Measurements from ENCODE around the gene CAB39. TPM values are rescaled to one million over a fixed set of nuclear protein-coding genes. Genes with fewer than 3 reads are reported as not detected.
"Not testable (repeated sequence)": the region's sequence is repeated elsewhere in the genome, so short reads cannot be mapped to it uniquely, and the experiment has no call there.

The CAB39 gene
- polyA plus RNA-seq, 1 donor (not counting 4 experiments of a cell fraction or from before 2014, with no cell fraction given), result 120 TPM

GRCh38 chr2:230697676-230698075, 15.0 kb upstream of the CAB39 start:
- dilution Hi-C loops (cut with MboI; ENCODE audit: extremely low pct_ligation_motif_present, low sequenced_read_pairs), result no loop called here
- Histone ChIP-seq H3K4me2 (ENCODE audit: control insufficient read depth, extremely low read depth, insufficient read depth, low read depth, low read length) (no peak overlapping the region), H3K4me3 (ENCODE audit: control insufficient read depth in 2 of 3, extremely low read depth in 1 of 3, insufficient read depth in 2 of 3, low read depth in 1 of 3, low read length in 3 of 3) (no peak overlapping the region), H3K36me3 (ENCODE audit: control insufficient read depth in 2 of 2, extremely low read depth in 1 of 2, insufficient read depth in 2 of 2, low read length in 2 of 2) (no peaks in the 10 kb centered on the region), H3K27me3 (ENCODE audit: control insufficient read depth, extremely low read depth, insufficient read depth, low read length) (no peaks in the 10 kb centered on the region), H2AFZ (ENCODE audit: control insufficient read depth, low read length) (no peak overlapping the region), H3K9me3 (ENCODE audit: control insufficient read depth, low read depth, low read length) (no peaks in the 10 kb centered on the region), H3K79me2 (ENCODE audit: control insufficient read depth, insufficient read depth, low read length) (no peaks in the 10 kb centered on the region), H4K20me1 (ENCODE audit: control insufficient read depth, extremely low read depth, insufficient read depth, low read length) (no peaks in the 10 kb centered on the region), H3K4me1 (ENCODE audit: control insufficient read depth, extremely low read depth, insufficient read depth, low read length) (peaks cover 34% of the 10 kb centered on the region), H3K9ac (ENCODE audit: control insufficient read depth, extremely low read depth, insufficient read depth, low read length) (no peak overlapping the region), H3K9me1 (ENCODE audit: control insufficient read depth, extremely low read depth, insufficient read depth, low read length) (no peaks in the 10 kb centered on the region), H3K27ac (ENCODE audit: control insufficient read depth, insufficient read depth, low read length) (no peak overlapping the region)
- FAIRE-seq (no peak), DNase-seq (ENCODE audit: low read depth, low spot score) (no peak)
- TF ChIP-seq EZH2 (IDR thresholded peaks at IDR 0.05; ENCODE audit: low read length), result no peak
- TF ChIP-seq, protein P1, sequence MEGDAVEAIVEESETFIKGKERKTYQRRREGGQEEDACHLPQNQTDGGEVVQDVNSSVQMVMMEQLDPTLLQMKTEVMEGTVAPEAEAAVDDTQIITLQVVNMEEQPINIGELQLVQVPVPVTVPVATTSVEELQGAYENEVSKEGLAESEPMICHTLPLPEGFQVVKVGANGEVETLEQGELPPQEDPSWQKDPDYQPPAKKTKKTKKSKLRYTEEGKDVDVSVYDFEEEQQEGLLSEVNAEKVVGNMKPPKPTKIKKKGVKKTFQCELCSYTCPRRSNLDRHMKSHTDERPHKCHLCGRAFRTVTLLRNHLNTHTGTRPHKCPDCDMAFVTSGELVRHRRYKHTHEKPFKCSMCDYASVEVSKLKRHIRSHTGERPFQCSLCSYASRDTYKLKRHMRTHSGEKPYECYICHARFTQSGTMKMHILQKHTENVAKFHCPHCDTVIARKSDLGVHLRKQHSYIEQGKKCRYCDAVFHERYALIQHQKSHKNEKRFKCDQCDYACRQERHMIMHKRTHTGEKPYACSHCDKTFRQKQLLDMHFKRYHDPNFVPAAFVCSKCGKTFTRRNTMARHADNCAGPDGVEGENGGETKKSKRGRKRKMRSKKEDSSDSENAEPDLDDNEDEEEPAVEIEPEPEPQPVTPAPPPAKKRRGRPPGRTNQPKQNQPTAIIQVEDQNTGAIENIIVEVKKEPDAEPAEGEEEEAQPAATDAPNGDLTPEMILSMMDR (optimal IDR thresholded peaks at IDR 0.05 in 1 of 3, IDR thresholded peaks at IDR 0.05 in 1 of 3, conservative IDR thresholded peaks at IDR 0.05 in 1 of 3; ENCODE audit: extremely low read depth in 1 of 3, insufficient read depth in 2 of 3, low read length in 3 of 3), result no peak

GRCh38 chr2:230698753-230699152, 13.9 kb upstream of the CAB39 start:
- FAIRE-seq; H3K27ac ChIP-seq (ENCODE audit: control insufficient read depth, insufficient read depth, low read length); H3K4me3 ChIP-seq (ENCODE audit: control insufficient read depth in 2 of 3, extremely low read depth in 1 of 3, insufficient read depth in 2 of 3, low read depth in 1 of 3, low read length in 3 of 3); H3K9ac ChIP-seq (ENCODE audit: control insufficient read depth, extremely low read depth, insufficient read depth, low read length); H2AFZ ChIP-seq (ENCODE audit: control insufficient read depth, low read length); H3K9me3 ChIP-seq (ENCODE audit: control insufficient read depth, low read depth, low read length); H3K4me2 ChIP-seq (ENCODE audit: control insufficient read depth, extremely low read depth, insufficient read depth, low read depth, low read length); H3K36me3 ChIP-seq (ENCODE audit: control insufficient read depth in 2 of 2, extremely low read depth in 1 of 2, insufficient read depth in 2 of 2, low read length in 2 of 2); H4K20me1 ChIP-seq (ENCODE audit: control insufficient read depth, extremely low read depth, insufficient read depth, low read length); H3K9me1 ChIP-seq (ENCODE audit: control insufficient read depth, extremely low read depth, insufficient read depth, low read length); DNase-seq (ENCODE audit: low read depth, low spot score); dilution Hi-C loops (cut with MboI; ENCODE audit: extremely low pct_ligation_motif_present, low sequenced_read_pairs); H3K79me2 ChIP-seq (ENCODE audit: control insufficient read depth, insufficient read depth, low read length); H3K27me3 ChIP-seq (ENCODE audit: control insufficient read depth, extremely low read depth, insufficient read depth, low read length): not testable (repeated sequence)
- peaks cover 23% of the 10 kb centered on the region for H3K4me1 ChIP-seq (ENCODE audit: control insufficient read depth, extremely low read depth, insufficient read depth, low read length)

- DNase-seq (ENCODE audit: low read depth, low spot score) (no peak), FAIRE-seq (no peak)
- dilution Hi-C loops (cut with MboI; ENCODE audit: extremely low pct_ligation_motif_present, low sequenced_read_pairs), result no loop called here
- no peaks in the 10 kb centered on the region for H3K36me3 ChIP-seq (ENCODE audit: control insufficient read depth in 2 of 2, extremely low read depth in 1 of 2, insufficient read depth in 2 of 2, low read length in 2 of 2)
- no peak overlapping the region for H3K27ac ChIP-seq (ENCODE audit: control insufficient read depth, insufficient read depth, low read length)
- TF ChIP-seq, protein P1 (optimal IDR thresholded peaks at IDR 0.05 in 1 of 3, IDR thresholded peaks at IDR 0.05 in 1 of 3, conservative IDR thresholded peaks at IDR 0.05 in 1 of 3; ENCODE audit: extremely low read depth in 1 of 3, insufficient read depth in 2 of 3, low read length in 3 of 3), result no peak
- no peak for TF ChIP-seq EZH2 (IDR thresholded peaks at IDR 0.05; ENCODE audit: low read length)
- no peaks in the 10 kb centered on the region for H3K79me2 ChIP-seq (ENCODE audit: control insufficient read depth, insufficient read depth, low read length)
- no peak overlapping the region for H3K4me3 ChIP-seq (ENCODE audit: control insufficient read depth in 2 of 3, extremely low read depth in 1 of 3, insufficient read depth in 2 of 3, low read depth in 1 of 3, low read length in 3 of 3)
- no peaks in the 10 kb centered on the region for H3K9me1 ChIP-seq (ENCODE audit: control insufficient read depth, extremely low read depth, insufficient read depth, low read length)
- peaks cover 13% of the 10 kb centered on the region for H3K4me1 ChIP-seq (ENCODE audit: control insufficient read depth, extremely low read depth, insufficient read depth, low read length)
- no peak overlapping the region for H3K4me2 ChIP-seq (ENCODE audit: control insufficient read depth, extremely low read depth, insufficient read depth, low read depth, low read length)
- H3K9me3 ChIP-seq (ENCODE audit: control insufficient read depth, low read depth, low read length), result no peaks in the 10 kb centered on the region
- no peak overlapping the region for H2AFZ ChIP-seq (ENCODE audit: control insufficient read depth, low read length)
- H3K9ac ChIP-seq (ENCODE audit: control insufficient read depth, extremely low read depth, insufficient read depth, low read length), result no peak overlapping the region
- H3K27me3 ChIP-seq (ENCODE audit: control insufficient read depth, extremely low read depth, insufficient read depth, low read length), result no peaks in the 10 kb centered on the region
- no peaks in the 10 kb centered on the region for H4K20me1 ChIP-seq (ENCODE audit: control insufficient read depth, extremely low read depth, insufficient read depth, low read length)
These were observed 12.2 kb upstream of the CAB39 start for GRCh38 chr2:230700447-230700846.

Measured in keratinocyte (primary cell).